NOMO-1 treated with DMSO at 0.1 percent for 48 hours (cell line): ENCODE measurements around the gene FGF8.
"Not testable (repeated sequence)": the region's sequence is repeated elsewhere in the genome, so short reads cannot be mapped to it uniquely, and the experiment has no call there.

Source experiments
- DNase-seq: peaks from one replicate; lab custom pipeline; 2025; ENCODE audit not compliant: unreplicated experiment; lab: John Stamatoyannopoulos, UW

FGF8 gene, protein sequence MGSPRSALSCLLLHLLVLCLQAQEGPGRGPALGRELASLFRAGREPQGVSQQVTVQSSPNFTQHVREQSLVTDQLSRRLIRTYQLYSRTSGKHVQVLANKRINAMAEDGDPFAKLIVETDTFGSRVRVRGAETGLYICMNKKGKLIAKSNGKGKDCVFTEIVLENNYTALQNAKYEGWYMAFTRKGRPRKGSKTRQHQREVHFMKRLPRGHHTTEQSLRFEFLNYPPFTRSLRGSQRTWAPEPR

DNA sequence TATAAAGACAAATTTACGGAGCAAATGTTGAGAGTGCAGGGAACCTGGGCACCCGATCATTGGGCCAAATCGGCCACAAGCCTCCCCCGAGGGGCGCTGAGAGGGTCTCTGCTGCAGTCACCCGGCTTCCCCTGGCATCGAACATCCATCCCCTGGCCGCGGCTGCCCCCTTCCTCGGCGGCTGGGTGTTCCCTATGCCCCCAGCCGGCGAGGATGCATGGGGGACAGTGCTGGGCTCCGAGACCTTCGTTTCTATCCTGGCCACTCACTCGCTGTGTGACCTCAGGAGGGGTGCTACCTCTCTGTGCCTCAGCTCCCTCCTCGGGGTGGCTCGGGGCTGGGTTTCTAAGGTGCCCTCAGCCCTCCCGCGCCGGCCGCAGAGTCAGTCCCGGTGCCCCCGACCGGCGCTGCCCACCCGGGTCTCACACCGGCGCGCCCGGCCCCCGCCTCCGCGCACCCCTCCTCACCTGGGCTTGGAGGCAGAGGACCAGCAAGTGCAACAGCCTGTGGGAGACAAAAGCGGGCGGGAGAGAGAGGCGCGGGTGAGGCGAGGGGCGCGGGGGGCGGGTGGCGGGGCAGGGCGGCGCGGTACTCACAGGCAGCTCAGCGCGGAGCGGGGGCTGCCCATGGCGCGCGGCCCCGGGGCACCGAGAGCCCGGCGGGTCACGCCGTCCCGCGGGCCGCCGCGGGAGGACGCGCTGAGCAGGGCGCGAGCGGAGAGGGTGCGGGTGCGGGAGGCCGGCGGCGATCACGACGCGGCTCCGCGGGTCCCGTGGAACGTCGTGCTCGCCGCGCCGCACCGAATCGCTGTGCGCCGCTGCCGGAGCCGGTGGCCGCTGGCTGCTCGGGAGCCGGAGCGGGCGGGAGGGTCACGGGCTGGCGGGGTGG is at the start of gene FGF8:
Gene FGF8, minus strand, starts transcription at position 842 of the 888 bp plus-strand sequence. Its CDS starts 214 bp downstream, at position 628.
- DNase-seq: no peak

DNA sequence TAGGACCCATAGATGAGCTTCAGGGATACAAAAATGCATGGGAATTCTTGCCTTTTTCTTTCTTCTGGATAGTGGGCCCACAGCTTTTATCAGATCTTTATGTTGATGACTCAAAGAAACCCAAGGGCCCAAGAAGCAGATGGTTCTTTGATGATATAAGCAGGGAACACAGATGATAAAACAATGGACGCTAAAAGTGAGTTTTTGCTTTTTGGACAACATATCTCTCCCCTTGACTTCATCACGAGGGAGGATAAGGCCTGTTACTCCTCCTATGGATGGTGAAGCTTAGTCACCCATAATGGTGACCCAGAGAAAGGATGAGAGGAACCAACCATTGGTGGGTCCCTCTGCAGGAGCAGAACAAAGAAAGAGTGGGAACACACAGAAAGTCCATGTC is 48.8 kb upstream of the FGF8 start:
- no peak for DNase-seq

DNA sequence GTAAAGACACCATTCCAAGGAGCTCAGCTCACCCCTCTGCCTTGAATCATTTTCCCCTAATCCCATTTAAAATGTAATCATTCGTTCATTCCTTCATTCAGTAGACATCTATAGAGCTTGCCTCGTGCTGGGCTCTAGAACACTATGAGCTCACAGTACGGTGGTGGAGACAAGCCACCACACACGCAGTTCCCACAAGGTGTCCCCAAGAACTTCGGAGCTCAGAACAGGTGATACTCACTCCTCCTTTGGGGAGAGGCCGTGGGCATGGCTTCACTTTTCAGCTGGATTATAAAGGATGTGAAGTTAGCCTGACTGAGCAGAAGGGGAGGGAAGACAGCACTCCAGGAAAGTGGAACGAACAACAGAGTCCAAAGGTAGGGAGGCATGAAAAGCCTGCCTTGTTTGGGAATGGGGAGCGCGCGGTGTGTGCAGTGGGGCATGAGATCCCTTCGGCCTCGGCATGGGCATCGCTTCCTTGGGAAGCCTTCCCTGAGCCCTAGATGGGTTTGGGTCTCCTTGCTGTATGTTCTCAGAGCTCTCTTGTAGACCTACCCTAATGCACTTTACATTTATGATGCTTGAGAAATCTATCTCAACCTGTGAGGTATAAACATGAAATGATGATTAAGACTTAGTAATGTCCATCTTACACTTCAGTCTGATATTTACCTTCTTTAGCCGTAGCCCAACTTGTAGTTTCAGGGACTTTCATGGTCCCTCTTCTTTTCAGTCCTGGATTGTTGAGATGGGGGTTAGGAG is 43.1 kb upstream of the FGF8 start:
- DNase-seq: no peak

DNA sequence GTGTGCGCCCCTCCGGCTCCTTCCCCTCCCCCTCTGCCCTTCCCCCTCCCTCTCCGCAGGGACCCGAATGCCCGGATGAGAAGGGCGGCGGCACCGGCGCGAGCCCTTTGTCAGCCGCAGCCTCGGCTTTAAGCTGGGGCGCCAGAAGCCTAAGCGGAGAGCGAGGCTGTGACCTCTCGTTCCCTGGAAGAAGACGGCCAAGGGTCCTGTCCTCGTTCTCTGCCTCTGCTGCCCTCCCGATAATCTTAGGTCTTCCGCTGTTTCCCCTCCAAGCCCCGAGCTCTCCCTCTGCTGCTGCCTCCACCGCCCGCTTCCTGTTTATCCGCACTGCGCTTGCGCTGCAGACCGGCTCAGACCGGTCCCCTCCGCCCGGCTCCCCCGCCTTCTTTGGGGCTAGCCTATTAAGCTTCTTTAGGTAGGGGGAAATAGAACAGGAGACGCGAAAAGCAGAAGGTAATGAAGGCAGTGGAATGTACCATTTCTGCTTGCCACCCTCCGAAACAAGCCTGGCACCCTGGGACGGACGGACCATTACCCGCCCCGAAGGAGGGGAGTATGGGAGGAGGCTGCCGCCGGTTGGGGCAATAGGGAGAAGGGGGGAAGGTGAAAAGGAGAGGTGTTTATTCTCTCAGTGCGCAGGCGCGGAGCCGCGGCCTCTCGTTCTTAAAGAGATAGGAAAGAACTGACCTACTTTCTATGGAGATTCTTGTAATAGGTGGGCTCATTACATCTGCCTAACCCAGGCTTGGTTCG is 42.4 kb upstream of the FGF8 start, which contains the start of gene OGA:
Gene OGA, minus strand, starts transcription at position 326 of the 753 bp plus-strand sequence. CDS start 422 bp downstream, outside the sequence.
- peak; percentile 100 for DNase-seq

DNA sequence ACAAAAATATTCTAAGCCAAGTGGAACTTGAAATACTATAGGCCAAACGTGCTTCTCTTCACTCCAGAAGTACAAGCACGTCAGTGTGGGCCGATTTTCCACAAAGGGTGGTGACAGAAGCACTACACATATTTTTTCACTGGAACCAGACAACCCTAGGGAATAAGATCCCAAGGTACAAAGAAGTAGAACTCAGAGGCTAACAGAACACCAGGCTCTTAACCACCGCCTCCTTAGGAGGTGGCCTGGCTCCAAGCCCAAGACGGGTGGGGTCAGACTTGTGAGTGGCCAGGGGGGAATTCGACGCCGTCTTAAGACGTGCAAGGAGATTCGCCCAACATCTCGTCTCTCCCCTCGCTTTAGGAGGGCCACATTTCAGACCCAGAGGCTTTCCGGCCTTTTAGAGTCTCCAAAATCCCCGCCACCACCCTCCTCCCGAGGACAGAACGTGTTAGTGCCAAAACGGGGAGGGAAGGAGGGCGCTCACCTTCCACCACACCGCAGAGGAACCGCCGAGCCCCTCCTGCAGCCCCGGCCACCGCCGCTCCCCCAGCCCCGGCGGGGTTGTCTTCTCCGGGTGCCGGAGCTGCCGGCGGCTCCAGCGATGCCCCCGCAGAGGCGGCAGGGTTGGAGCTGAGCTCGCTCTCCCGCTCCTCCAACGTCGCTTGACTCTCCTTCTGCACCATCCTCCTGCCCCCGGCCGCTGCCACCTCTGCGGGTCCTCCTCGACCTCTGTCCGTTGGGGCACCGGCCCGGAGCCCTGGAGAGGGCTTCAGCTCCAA is 41.6 kb upstream of the FGF8 start:
- peak; percentile 59 for DNase-seq

DNA sequence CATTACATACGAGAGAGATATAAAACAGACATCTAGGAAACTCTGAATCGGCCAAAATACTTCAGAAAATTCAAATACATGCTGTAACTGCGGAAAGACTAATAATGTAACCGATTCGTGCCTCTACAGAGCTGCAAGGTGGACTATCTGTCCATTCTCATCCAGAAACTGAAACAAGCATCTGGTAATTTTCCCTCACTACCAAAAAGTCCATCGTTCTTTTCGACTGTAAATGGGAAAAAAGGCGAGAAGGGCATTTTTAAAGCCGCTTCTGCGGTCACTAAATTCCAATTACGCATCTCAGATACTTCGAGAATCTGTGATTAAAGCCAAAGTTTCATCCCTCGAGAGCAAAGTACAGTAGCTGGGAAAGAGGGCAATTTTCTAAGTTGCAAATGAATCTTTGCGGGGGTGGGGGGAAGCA is 41.0 kb upstream of the FGF8 start:
- no peak for DNase-seq

DNA sequence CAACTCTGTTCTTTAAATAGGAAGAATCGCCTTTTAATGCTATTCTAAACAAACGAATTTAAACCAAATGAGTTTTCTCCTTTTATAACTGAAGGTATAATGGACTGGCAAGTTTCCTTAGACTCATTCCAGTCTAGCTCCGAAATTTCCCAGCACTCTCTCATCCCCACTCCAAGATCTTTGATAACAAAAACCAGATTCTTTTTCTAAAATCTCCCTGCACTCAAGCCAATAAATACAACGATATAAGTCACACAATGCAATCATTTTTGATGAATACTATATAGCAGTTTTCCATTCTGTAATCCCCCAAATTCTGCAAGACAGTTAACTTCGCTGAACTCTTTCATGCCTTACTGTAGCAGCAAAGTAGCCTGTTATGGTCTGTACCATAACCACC is 40.5 kb upstream of the FGF8 start:
- no peak for DNase-seq

DNA sequence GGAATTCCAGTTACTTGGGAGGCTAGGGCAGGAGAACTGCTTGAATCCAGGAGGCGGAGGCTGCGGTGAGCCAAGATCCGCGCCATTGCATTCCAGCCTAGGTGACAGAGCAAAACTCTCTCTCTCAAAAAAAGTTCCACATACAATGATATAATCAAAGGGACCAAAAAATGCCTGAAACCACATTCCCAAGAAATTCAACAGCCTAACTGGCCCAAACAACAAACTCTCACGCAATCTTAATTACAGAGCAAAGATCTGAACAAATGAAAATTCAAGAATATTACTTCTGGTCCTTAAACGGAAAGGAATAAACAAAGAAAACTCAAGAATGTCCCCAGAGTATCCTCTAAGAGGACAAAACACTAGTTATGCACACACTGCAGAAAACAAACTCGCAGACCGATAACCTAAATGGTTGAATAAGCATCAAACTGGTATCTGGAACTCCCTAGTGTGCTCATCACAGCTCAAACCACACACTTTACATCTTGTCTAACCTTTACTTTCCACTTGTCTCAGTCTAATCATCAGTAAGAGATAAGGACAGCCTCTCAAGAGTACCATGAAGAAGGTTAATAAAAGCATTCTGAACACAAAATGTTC is 38.7 kb upstream of the FGF8 start:
- DNase-seq: no peak

DNA sequence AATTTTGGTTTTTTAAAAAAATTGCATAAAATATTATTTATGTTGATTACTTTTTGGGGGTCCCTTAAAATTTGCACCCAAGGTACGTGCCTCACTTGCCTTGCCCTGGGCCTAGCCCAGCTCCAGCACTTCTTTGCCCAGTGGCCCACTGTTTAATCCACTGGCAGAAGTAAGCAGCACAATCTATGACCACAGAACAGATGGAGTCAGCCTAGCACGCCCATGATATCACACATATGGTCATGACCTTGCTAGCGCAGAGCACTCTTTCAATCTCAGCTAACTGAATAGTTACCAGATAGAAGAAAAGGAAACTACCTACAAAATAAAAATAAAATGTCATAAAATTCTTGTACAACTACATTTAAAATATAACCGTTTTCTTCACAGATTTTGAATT is 36.7 kb upstream of the FGF8 start:
- no peak for DNase-seq

DNA sequence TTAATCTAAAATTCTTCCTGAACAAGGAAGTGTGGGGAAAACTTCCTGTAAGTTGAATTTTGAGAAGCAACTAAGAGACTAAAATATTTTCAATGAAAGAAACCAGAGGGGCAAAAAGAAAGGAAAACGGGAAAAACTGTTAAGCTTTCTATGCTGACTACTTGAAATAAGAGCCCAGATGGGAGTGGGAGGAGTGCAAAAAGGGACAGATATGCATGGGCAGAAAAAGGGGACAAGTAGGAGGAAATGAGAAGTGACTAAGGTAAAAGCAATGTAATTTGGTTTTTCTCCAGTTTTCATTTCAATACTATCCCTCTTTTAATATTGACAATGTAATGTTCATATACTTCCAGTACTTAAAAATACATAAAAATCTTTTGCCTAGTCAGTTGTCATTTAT is 31.2 kb upstream of the FGF8 start:
- DNase-seq: no peak

DNA sequence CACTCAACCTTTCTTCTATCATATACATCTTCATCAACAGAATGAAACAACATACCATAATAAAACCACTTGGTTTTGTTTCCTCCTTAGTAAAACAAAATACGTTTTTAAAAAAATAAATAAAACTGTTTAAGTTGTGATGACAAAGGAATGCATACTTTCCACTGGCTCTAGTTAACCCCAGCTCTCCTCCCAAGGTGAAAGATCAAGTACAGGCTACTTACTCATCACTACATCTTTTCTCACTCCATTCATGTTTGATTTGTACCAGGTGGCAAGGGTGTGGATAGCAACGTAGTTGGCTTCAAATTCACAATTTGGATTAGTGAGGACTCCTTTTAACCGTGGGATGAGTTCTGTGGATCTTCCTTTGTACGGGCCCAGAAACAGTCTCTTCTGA is 27.6 kb upstream of the FGF8 start:
- DNase-seq: no peak

DNA sequence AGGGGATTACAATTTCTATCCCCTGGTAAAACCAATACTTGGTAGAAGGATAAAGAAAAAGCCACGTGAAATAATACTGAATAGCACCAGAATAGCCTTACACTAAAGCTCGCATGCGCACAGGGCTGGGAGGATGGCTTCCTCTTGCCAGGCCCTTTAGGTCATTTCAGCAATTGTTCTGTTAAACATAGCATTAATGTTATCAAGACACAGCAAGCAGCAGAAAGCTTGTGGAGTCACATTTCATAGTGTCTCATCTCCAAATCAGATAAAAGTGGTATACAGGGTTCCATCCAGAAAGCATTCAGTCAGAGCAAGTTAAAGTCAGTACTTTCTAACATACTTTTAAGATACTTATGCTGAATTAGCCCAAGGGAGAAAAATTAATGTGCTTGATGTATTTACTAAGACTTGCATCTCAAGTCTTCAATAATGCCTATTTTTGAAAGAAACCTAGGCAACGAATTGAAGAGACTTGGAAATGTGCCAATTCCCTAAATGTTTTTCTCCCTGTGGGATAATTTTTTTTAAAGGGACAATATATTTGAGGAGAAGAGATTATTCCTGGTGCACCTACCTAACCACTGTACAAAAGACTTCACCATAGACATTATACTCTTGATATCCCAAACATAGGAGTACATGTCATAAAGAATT is 21.6 kb upstream of the FGF8 start:
- no peak for DNase-seq

DNA sequence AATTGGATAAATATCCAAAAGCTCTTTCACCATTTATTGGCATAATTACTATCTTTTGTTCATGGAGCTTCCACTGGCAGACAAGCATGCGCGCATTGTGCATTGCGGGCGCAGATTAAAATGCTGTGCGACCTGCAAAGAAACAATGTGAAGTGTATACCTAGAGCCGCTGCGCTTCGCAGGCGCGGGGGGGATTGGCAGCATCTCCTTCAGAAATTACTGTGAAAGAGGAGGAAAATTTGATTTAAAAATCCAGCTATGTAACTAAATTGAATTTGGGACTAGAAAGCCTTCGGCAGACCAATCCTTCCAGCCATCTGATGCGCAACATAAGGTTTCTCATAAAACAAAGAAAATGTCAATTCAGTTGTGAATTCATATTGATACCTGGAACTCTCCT is 17.6 kb upstream of the FGF8 start:
- no peak for DNase-seq

DNA sequence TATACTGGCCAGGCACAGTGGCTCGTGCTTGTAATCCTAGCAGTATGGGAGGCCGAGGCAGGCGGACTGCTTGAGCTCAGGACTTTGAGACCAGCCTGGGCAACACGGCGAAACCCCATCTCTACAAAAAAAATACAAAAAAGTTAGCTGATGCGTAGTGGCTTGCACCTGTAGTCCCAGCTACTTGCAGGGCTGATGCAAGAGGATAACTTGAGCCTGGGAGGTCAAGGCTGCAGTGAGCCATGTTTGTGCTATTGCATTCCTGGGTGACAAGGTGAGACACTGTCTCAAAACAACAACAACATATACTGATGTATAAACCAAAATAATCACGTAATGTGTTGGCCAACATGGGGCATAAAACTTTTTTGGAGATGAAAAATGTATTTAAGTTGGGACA is 13.8 kb upstream of the FGF8 start:
- DNase-seq: no peak

DNA sequence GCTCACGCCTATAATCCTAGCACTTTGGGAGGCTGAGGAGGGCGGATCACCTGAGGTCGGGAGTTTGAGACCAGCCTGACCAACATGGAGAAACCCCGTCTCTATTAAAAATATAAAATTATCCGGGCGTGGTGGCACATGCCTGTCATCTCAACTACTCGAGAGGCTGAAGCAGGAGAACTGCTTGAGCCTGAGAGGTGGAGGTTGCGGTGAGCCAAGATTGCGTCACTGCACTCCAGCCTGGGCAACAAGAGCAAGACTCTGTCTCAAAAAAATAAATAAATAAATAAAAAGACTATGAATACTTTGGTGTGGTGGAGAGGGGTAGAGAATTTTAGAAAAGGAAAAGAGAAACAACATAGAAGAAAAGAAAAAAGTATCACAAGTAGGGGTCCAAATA is 13.3 kb upstream of the FGF8 start:
- not testable (repeated sequence) for DNase-seq

DNA sequence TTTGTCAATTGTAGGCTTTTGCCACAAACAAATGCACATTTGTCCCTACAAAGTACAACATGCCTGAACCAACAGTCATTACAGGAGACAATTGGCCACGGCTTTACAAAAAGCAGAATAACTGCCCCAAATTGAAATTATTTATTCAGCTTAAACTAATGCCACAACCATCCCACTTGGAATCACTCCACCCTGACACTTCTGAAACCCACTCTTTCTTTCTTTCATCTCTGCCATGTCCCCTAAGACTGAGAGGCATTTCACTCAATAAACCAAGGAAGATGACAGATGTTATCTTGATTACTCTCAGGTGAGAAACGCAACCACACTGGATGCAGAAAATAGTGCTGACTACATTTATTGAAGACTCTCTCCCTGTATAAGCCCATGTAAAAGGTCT is 9.9 kb upstream of the FGF8 start:
- DNase-seq: no peak

DNA sequence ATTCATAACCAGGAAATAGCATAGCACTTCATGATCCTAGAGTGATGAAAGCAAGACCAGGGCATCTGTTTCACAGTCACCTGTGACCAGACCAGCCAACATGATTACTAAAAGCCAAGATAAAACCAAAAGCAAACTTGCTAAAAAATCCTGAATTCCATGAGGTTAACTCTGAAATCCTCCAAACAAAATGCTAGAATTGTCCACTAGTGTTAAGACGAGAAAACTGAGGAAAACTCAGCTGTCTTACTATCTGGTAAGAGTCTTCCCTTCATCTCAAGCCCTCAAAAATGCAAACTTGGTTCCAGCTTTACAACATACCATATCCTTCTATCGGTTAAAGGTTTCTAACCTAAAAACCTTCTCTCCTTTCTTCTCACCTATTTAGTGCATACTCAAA is 8.6 kb upstream of the FGF8 start:
- no peak for DNase-seq

DNA sequence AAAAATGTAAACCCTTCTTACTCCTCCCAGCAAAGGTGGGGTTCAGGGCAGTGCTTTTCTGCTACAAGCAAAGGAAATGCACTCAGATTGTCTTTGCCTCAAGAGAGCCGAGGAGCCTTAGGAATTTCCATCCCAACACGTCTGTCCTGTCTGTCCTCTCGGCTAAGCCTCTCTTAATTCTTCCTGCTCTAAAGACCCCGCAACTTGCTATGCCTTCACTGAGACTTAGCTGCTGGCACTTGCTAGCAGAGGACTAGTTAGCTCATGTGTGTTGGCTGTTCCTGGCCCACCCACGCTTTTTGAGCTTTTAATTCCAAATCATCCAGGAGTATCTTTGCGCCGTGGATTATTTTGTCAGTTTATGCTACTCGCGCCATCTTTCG is 7.8 kb upstream of the FGF8 start:
- DNase-seq: no peak
